AG04450 (cell line): Measurements from ENCODE around the gene OOSP2. TPM values are rescaled to one million over a fixed set of nuclear protein-coding genes. Genes with fewer than 3 reads are reported as not detected.
"Not testable (repeated sequence)": the region's sequence is repeated elsewhere in the genome, so short reads cannot be mapped to it uniquely, and the experiment has no call there.

Experiments used
- CTCF ChIA-PET: fragments of 300-600, 350-600 bp; formaldehyde crosslinking; extraction: SDS; loops from one replicate; lab custom pipeline; 2022; ENCODE audit warnings: antibody characterized with exemption, inconsistent platforms; lab: Charles Lee
- POLR2A ChIA-PET: fragments of 350-600 bp; formaldehyde crosslinking; extraction: SDS; loops from one replicate; lab custom pipeline; 2021; ENCODE audit warnings: antibody characterized with exemption, inconsistent platforms; lab: Yijun Ruan, JAX
- DNase-seq: peaks from one replicate; pipeline ENCODE4 v3.0.0-alpha.2; 2011; ENCODE audit warnings: low read depth, low spot score
- H3K27ac ChIP-seq: one replicate; pipeline ENCODE4 v1.5.1; 2012; ENCODE audit warnings: low read depth, low read length, control low read depth
- H3K27me3 ChIP-seq: one replicate; pipeline ENCODE4 v1.6.0; 2012; ENCODE audit warnings: low read length; ENCODE audit not compliant: control insufficient read depth, insufficient read depth
- H3K4me3 ChIP-seq: 2 replicates; pipeline ENCODE4 v1.5.1; 2011; ENCODE audit warnings: mild to moderate bottlenecking, low read depth, low read length, control low read depth
- H3K9me3 ChIP-seq: 2 replicates; pipeline ENCODE4 v1.5.1; 2012; ENCODE audit warnings: low read length; ENCODE audit not compliant: control insufficient read depth, insufficient read depth
- polyA plus RNA-seq: library from polyadenylated mRNA; depleted of rRNA; stranded (reverse); fragments of >200 nt; gene quantifications from 2 replicates; pipeline ENCODE4 v1.2.3, GENCODE V29; 2011
- TF ChIP-seq, protein P1 (sequence below): IDR thresholded peaks from 2 replicates; pipeline ENCODE4 v1.5.1; 2011; ENCODE audit warnings: low read depth, low read length, control low read depth, inconsistent platforms

Gene OOSP2
- polyA plus RNA-seq, 1 experiment = not detected

DNA sequence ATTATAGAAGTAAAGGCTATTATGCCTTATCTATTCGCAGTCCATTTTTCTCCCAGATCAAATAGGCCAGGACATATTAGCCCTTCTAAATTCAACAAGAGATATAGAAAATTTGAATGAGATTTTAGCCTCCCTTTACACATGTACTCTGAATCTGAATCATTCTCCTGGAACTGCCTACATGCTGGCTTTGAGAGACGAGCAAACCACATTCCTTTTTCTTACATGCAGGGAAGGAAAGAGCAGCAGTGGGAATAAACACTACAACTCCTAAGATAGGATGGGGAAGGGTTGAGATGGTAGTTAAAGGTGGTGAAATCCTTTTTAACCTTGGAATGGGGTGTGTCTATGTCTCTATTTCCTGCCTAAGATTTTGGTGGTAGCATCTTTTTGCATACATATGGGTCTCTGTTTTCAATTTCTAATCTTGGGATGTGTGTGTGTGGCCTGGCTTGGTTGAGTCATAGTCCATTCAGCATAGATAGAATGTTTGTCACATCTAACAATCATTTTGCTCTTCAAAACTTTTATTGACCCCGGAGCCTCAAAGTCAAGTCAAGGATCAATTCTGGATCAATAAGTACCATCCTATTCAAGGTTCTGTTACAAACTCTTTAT lies 11.1 kb upstream of the OOSP2 start:
- DNase-seq = no peak
- ChIA-PET CTCF (no interaction called here), POLR2A (no interaction called here)
- Histone ChIP-seq H3K4me3 (no peak overlapping the region), H3K27me3 (no peaks in the 10 kb centered on the region), H3K9me3 (peaks cover 6% of the 10 kb centered on the region), H3K27ac (no peak overlapping the region)
- TF ChIP-seq, protein P1, sequence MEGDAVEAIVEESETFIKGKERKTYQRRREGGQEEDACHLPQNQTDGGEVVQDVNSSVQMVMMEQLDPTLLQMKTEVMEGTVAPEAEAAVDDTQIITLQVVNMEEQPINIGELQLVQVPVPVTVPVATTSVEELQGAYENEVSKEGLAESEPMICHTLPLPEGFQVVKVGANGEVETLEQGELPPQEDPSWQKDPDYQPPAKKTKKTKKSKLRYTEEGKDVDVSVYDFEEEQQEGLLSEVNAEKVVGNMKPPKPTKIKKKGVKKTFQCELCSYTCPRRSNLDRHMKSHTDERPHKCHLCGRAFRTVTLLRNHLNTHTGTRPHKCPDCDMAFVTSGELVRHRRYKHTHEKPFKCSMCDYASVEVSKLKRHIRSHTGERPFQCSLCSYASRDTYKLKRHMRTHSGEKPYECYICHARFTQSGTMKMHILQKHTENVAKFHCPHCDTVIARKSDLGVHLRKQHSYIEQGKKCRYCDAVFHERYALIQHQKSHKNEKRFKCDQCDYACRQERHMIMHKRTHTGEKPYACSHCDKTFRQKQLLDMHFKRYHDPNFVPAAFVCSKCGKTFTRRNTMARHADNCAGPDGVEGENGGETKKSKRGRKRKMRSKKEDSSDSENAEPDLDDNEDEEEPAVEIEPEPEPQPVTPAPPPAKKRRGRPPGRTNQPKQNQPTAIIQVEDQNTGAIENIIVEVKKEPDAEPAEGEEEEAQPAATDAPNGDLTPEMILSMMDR = no peak

DNA sequence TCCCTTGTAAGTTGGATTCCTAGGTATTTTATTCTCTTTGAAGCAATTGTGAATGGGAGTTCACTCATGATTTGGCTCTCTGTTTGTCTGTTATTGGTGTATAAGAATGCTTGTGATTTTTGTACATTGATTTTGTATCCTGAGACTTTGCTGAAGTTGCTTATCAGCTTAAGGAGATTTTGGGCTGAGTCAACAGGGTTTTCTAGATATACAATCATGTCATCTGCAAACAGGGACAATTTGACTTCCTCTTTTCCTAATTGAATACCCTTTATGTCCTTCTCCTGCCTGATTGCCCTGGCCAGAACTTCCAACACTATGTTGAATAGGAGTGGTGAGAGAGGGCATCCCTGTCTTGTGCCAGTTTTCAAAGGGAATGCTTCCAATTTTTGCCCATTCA lies 10.2 kb downstream of the OOSP2 start:
- H3K4me3 ChIP-seq, DNase-seq, H3K27me3 ChIP-seq, H3K27ac ChIP-seq, CTCF ChIA-PET, H3K9me3 ChIP-seq, POLR2A ChIA-PET: not testable (repeated sequence)

DNA sequence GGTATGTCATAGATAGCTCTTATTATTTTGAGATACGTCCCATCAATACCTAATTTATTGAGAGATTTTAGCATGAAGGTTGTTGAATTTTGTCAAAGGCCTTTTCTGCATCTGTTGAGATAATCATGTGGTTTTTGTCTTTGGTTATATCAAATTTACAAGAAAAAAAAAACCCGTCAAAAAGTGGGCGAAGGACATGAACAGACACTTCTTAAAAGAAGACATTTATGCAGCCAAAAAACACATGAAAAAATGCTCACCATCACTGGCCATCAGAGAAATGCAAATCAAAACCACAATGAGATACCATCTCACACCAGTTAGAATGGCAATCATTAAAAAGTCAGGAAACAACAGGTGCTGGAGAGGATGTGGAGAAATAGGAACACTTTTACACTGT lies 10.6 kb downstream of the OOSP2 start:
- POLR2A ChIA-PET, H3K27me3 ChIP-seq, CTCF ChIA-PET, H3K27ac ChIP-seq, DNase-seq, H3K9me3 ChIP-seq, H3K4me3 ChIP-seq: not testable (repeated sequence)

DNA sequence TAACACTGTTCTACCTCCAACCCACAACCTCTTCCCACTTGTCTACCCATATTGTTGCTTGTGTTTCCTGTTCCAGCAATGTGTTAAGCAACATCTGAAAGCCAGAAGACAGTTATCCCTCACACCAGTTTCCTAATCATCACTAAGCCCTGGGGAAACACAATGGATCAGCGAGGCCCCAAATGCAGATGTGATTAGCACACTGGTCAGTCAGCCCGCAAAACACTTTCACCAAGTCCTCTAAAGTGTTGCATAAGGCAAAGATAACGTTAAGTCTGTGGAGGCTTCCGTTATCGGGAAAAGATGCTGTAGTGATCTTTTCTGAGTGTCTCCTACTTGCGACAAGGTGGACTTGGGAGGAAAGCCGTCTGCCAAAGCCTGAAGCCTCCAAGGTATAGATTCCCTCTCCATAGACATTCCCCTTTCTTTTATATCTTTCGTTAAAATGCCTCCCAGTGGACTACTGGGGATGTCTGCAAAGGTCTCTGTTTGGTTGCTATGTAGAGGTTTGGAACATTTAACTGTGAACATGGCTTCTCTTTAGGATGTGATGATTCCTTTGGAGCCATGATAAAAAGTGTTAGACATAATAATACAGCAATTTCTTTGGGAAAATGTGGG lies 16.2 kb downstream of the OOSP2 start, which contains the start of gene MS4A3:
Gene MS4A3 (plus strand): TSS at position 317 of the 621 bp plus-strand sequence. CDS start 4,496 bp downstream, outside the sequence.
- CTCF ChIA-PET = no interaction called here
- TF ChIP-seq, protein P1 = no peak
- Histone ChIP-seq H3K4me3 (no peak within 1 kb of the TSS), H3K27me3 (no peaks in the 10 kb centered on the region), H3K27ac (no peak within 1 kb of the TSS), H3K9me3 (peaks cover 9% of the 10 kb centered on the region; the same call in 1 of the 2 replicates)
- POLR2A ChIA-PET = no interaction called here
- DNase-seq = no peak

DNA sequence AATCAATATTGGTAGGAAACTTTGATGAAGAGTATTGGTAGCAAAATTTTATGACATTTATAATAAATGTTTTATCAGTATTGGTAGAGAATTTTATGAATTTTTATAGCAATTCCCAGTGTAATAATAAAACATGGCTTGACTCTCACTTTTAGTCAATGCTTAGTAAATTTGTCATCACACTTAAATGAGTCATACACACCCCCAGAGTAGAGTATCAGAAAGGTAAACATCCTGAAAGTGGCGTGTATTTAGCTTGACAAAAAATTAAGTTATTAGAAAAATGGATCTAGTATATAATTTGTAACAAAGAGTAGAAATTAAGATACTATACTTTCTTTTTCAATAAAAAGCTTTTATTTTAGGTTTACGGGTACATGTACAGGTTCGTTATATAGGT lies 18.8 kb downstream of the OOSP2 start:
- no peaks in the 10 kb centered on the region for H3K27me3 ChIP-seq
- no peak overlapping the region for H3K4me3 ChIP-seq
- POLR2A ChIA-PET = no interaction called here
- TF ChIP-seq, protein P1 = no peak
- peaks cover 6% of the 10 kb centered on the region; the same call in 1 of the 2 replicates for H3K9me3 ChIP-seq
- CTCF ChIA-PET = no interaction called here
- DNase-seq = no peak
- no peak overlapping the region for H3K27ac ChIP-seq

DNA sequence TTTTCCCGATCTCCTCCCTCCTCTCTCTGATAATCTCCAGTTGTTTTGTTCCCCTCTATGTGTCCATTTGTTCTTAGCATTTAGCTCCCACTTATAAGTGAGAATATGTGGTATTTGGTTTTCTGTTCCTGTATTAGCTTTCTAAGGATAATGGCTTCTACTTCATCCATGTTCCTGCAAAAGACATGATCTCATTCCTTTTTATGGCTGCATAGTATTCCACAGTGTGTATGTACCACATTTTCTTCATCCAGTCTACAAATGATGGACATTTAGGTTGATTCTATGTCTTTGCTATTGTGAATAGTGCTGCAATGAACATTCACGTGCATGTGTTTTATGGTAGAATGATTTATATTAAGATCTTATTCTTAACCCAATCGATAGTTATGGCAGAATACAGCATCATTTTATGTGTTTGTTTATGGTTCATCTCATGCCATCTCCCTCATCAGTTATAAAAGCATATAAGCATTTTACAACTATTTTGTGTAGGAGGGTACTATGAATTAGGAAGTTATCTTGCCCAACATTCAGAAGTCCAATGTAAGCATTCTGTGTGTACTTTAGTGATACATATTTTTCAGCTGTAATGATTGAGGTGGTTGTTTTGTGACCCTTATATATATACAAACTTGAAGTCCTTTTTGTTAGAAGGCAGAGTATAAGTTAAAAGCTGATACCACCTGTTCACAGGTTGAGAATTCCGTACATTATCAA lies 19.5 kb downstream of the OOSP2 start:
- H3K27me3 ChIP-seq = no peaks in the 10 kb centered on the region
- no peak for DNase-seq
- TF ChIP-seq, protein P1 = no peak
- POLR2A ChIA-PET = no interaction called here
- no peak overlapping the region for H3K4me3 ChIP-seq
- H3K27ac ChIP-seq = no peak overlapping the region
- CTCF ChIA-PET = no interaction called here
- H3K9me3 ChIP-seq = peaks cover 6% of the 10 kb centered on the region; the same call in 1 of the 2 replicates
